HepG2 (cell line): Measurements from ENCODE around the gene ADARB2. TPM values are rescaled to one million over a fixed set of nuclear protein-coding genes. Genes with fewer than 3 reads are reported as not detected.

Experiments used
- ATAC-seq: fragments of 200-7000 bp; cut with Tn5 transposase; 3 replicates; pipeline ENCODE4 v1.9.1; 2020; ENCODE audit warnings: mild to moderate bottlenecking, moderate library complexity
- BruUV-seq: library from RNA; stranded (reverse); fragments of 400-500 nt; replicated peaks from 2 replicates; lab custom pipeline; 2021; lab: Mats Ljungman, UMichigan
- CTCF ChIA-PET: fragments of 300-600 bp; formaldehyde crosslinking; extraction: SDS; loops from one replicate; lab custom pipeline; 2021; ENCODE audit warnings: low total read pairs, inconsistent platforms, low intra/inter-chr PET ratio; lab: Yijun Ruan, JAX
- POLR2A ChIA-PET: fragments of 350-600 bp; sonication (Branson Sonifier 250); formaldehyde crosslinking; loops from one replicate; lab custom pipeline; 2020; ENCODE audit warnings: antibody characterized with exemption, inconsistent platforms; lab: Yijun Ruan, JAX
- DNase-seq: peaks from one replicate; pipeline ENCODE4 v3.0.0-alpha.2; 2015; ENCODE audit warnings: low spot score
- FAIRE-seq: peaks from 3 replicates; lab custom pipeline; 2011; peaks lifted over from hg19 to GRCh38; lab: Jason Lieb, UNC
- H2AFZ ChIP-seq: one replicate; pipeline ENCODE4 v1.6.1; 2011; ENCODE audit warnings: low read length, inconsistent platforms
- H3K27ac ChIP-seq: fragments of 300-600 bp; 3 replicates; pipeline ENCODE4 v1.8.0; 2011; ENCODE audit warnings: mixed run types, mild to moderate bottlenecking, mixed read lengths, low read length, inconsistent platforms; ENCODE audit not compliant: insufficient read depth; ENCODE audit errors: extremely low read length
- H3K27me3 ChIP-seq, 2 experiments: fragments of 200-600 bp in 1 of 2; 2 replicates in 1 of 2; 3 replicates in 1 of 2; pipeline versions ENCODE4 v1.6.0 to v1.8.0; 2011; ENCODE audit warnings: low read length in 2 of 2, mild to moderate bottlenecking in 2 of 2, moderate library complexity in 2 of 2, inconsistent platforms in 1 of 2; ENCODE audit not compliant: insufficient read depth in 2 of 2, control insufficient read depth in 1 of 2
- H3K36me3 ChIP-seq, 2 experiments: fragments of 200-600 bp in 1 of 2; replicated peaks in 1 of 2; 2 replicates in 1 of 2; 3 replicates in 1 of 2; pipeline versions ENCODE4 v1.5.1 to v1.8.0; 2011; ENCODE audit warnings: low read length in 2 of 2, inconsistent platforms in 1 of 2; ENCODE audit not compliant: insufficient read depth in 2 of 2, control insufficient read depth in 1 of 2
- H3K4me1 ChIP-seq: 2 replicates; pipeline ENCODE4 v1.5.1; 2012; ENCODE audit warnings: low read length, inconsistent platforms; ENCODE audit not compliant: insufficient read depth
- H3K4me2 ChIP-seq: 2 replicates; pipeline ENCODE4 v1.6.0; 2011; ENCODE audit warnings: low read depth, low read length, inconsistent platforms
- H3K4me3 ChIP-seq, 3 experiments: fragments of 200-600 bp in 1 of 3; sonication (generic), shearing (Covaris generic) in 1 of 3; replicated peaks in 1 of 3; 2 replicates each; pipeline ENCODE4 v1.5.1; 2011 to 2016; ENCODE audit warnings: low read length in 3 of 3, inconsistent platforms in 2 of 3, low read depth in 2 of 3, mild to moderate bottlenecking in 2 of 3, control low read depth in 1 of 3, mixed read lengths in 1 of 3; ENCODE audit not compliant: insufficient read depth in 1 of 3
- H3K79me2 ChIP-seq: one replicate; pipeline ENCODE4 v1.6.1; 2011; ENCODE audit warnings: low read length, inconsistent platforms; ENCODE audit not compliant: insufficient read depth
- H3K9ac ChIP-seq: 2 replicates; pipeline ENCODE4 v1.6.0; 2011; ENCODE audit warnings: mild to moderate bottlenecking, low read depth, low read length, inconsistent platforms; ENCODE audit not compliant: insufficient read depth
- H3K9me3 ChIP-seq: 2 replicates; pipeline ENCODE4 v1.5.1; 2012; ENCODE audit warnings: mild to moderate bottlenecking, low read length
- H4K20me1 ChIP-seq: 2 replicates; pipeline ENCODE4 v1.6.0; 2011; ENCODE audit warnings: inconsistent platforms, mild to moderate bottlenecking, low read length, moderate library complexity; ENCODE audit not compliant: insufficient read depth
- ARID5B ChIP-seq: IDR thresholded peaks from 2 replicates; pipeline ENCODE4 v1.4.0; 2020; ENCODE audit warnings: mild to moderate bottlenecking, missing genetic modification reagents
- CREM ChIP-seq, 2 experiments: sonication (generic) in 1 of 2; formaldehyde crosslinking in 1 of 2; IDR thresholded peaks; 2 replicates each; pipeline versions ENCODE4 v1.4.0 to v1.6.1; 2016 to 2020; ENCODE audit warnings: antibody characterized with exemption in 1 of 2, mild to moderate bottlenecking in 1 of 2, missing genetic modification reagents in 1 of 2
- FOXM1 ChIP-seq: sonication (generic); formaldehyde crosslinking; IDR thresholded peaks from 2 replicates; pipeline ENCODE4 v1.5.0; 2020; ENCODE audit warnings: missing genetic modification reagents
- NPAS2 ChIP-seq: sonication (generic); formaldehyde crosslinking; IDR thresholded peaks from 2 replicates; pipeline ENCODE4 v1.8.0; 2022; ENCODE audit warnings: mild to moderate bottlenecking, missing genetic modification reagents, borderline replicate concordance
- PRDM4 ChIP-seq: sonication (generic); formaldehyde crosslinking; IDR thresholded peaks from 2 replicates; pipeline ENCODE4 v1.9.0; 2021; ENCODE audit warnings: missing genetic modification reagents, borderline replicate concordance
- RBM22 ChIP-seq: fragments of 200-400 bp; formaldehyde crosslinking; optimal IDR thresholded peaks from 2 replicates; pipeline ENCODE3; 2017; ENCODE audit warnings: mild to moderate bottlenecking, low read length, moderate library complexity
- ZFP41 ChIP-seq: sonication (generic); formaldehyde crosslinking; IDR thresholded peaks from 2 replicates; pipeline ENCODE4 v1.4.0; 2020; ENCODE audit warnings: mild to moderate bottlenecking, missing genetic modification reagents, borderline replicate concordance
- ZKSCAN5 ChIP-seq: sonication (generic); formaldehyde crosslinking; IDR thresholded peaks from 2 replicates; pipeline ENCODE4 v1.5.1; 2020; ENCODE audit warnings: mild to moderate bottlenecking, missing genetic modification reagents
- ZNF350 ChIP-seq: sonication (generic); formaldehyde crosslinking; IDR thresholded peaks from 2 replicates; pipeline ENCODE4 v1.4.0; 2020; ENCODE audit warnings: mild to moderate bottlenecking, low read depth, missing genetic modification reagents, borderline replicate concordance
- WGBS: methylation state at CpG from one replicate; pipeline ENCODE4 v1.1.6; 2017; ENCODE audit warnings: low lambda C conversion rate; 5-methylcytosine and 5-hydroxymethylcytosine counted together
- in situ Hi-C: cut with HindIII; loops from 2 replicates; pipeline ENCODE4 v1.10.0; 2017; ENCODE audit warnings: low pct_unique_long_range_greater_than_20kb; ENCODE audit not compliant: extremely low pct_ligation_motif_present
- intact Hi-C: fragments of 100-400 bp; cut with micrococcal nuclease; formaldehyde crosslinking; loops from one replicate; pipeline ENCODE4 v1.10.0; 2022; ENCODE audit not compliant: unreplicated experiment
- polyA plus RNA-seq, 8 experiments: library from polyadenylated mRNA; depleted of rRNA in 3 of 8; stranded (reverse) in 7 of 8; unstranded in 1 of 8; fragments of >200 nt; fragmentation: Illumina TruSeq in 4 of 8; extraction: Trizol in 4 of 8; gene quantifications; 2 replicates each; pipeline versions ENCODE4 v1.2.1 to v1.2.3, GENCODE V29; 2011 to 2016; ENCODE audit warnings: low read depth in 4 of 8, missing spikeins in 1 of 8, mixed read lengths in 1 of 8; ENCODE audit not compliant: insufficient read depth in 1 of 8
- total RNA-seq, 5 experiments: library from RNA; depleted of rRNA; stranded (reverse); fragments of >200 nt; fragmentation: Illumina TruSeq; extraction: Trizol; gene quantifications; 2 replicates each; pipeline ENCODE4 v1.2.3, GENCODE V29; 2016; ENCODE audit warnings: low read depth in 1 of 5

The ADARB2 gene
- total and polyA plus RNA-seq, 2 of the 13 experiments (the other 11 are each of a cell fraction or from before 2014, with no cell fraction given): not detected

- TF ChIP-seq RBM22 (no peak), FOXM1 (CRISPR knock-in tag) (no peak), NPAS2 (CRISPR knock-in tag) (no peak), ARID5B (CRISPR knock-in tag) (no peak), CREM (IDR thresholded peaks at IDR 0.05) (no peak), CREM (CRISPR knock-in tag; IDR thresholded peaks at IDR 0.05) (no peak), ZKSCAN5 (CRISPR knock-in tag) (no peak)
Observed at GRCh38 chr10:1230592-1231275, 506.6 kb downstream of the ADARB2 start (continued).

GRCh38 chr10:1230138-1230537 lies 507.2 kb downstream of the ADARB2 start:
- in situ Hi-C loops: no loop called here
- no TSS peak for BruUV-seq
- Histone ChIP-seq H3K9ac (no peak overlapping the region), H3K79me2 (no peaks in the 10 kb centered on the region), H2AFZ (no peak overlapping the region), H3K27ac (no peak overlapping the region), H4K20me1 (no peaks in the 10 kb centered on the region), H3K36me3 (no peaks in the 10 kb centered on the region), H3K27me3 (peaks cover 4 to 14% of the 10 kb centered on the region in 2 experiments; a peak in 3 of 5 replicates), H3K4me1 (no peaks in the 10 kb centered on the region), H3K4me3 (no peak overlapping the region), H3K4me2 (no peak overlapping the region), H3K9me3 (no peaks in the 10 kb centered on the region)
- ChIA-PET POLR2A (no interaction called here), CTCF (no interaction called here)
- no peak for FAIRE-seq
- intact Hi-C loops: no loop called here
- ATAC-seq: no peak
- 0% methylated on average over 1 of the region's 8 CpGs for WGBS
- DNase-seq: no peak
- TF ChIP-seq PRDM4 (no peak), ZNF350 (CRISPR knock-in tag) (no peak), ZFP41 (CRISPR knock-in tag) (no peak)
